GM12875 (cell line): ENCODE data around the gene SNCAIP.

Experiments
- H3K4me3 ChIP-seq: one replicate; pipeline ENCODE4 v1.5.1; 2011; ENCODE audit warnings: low read depth, low read length, control low read depth
- TF ChIP-seq, protein P1 (sequence below): IDR thresholded peaks from 2 replicates; pipeline ENCODE4 v1.5.1; 2011; ENCODE audit warnings: low read depth, mild to moderate bottlenecking, control low read depth, inconsistent platforms, low read length, moderate library complexity, borderline replicate concordance; ENCODE audit not compliant: insufficient read depth

The SNCAIP gene

DNA sequence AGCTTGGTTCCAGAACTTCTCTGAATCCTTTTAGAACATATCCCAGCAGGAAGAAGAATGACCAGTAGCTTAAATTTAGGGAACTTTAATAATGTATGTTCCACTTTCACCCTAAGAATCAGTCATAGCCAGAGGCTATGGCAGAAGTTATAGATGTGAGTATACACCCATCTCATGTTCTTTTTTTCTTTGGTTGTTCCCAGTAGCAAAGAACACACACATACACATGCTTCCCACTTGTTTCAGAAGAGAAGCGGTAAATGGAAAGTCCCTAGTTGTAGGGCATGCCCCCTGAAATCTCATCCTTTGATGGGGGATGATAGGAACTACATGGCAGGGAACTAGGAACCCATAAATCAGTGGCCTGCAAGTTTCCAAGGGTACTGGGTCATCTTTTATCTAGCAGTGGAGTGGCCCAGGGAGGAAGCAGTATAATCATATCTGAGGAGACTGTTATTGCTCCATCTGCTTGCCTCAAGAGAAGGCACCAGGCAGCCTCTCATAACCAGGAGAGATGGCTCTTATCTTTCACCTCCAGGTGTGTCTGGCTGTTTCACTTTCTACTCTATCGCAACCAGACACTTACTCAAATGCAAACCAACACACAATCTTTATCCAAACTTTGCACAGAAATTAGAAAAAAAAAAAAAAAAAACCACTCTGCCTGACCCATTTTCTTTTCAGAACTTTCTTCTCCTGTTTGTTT, 109.5 kb downstream of the SNCAIP start:
- H3K4me3 ChIP-seq, result no peak overlapping the region
- TF ChIP-seq, protein P1, sequence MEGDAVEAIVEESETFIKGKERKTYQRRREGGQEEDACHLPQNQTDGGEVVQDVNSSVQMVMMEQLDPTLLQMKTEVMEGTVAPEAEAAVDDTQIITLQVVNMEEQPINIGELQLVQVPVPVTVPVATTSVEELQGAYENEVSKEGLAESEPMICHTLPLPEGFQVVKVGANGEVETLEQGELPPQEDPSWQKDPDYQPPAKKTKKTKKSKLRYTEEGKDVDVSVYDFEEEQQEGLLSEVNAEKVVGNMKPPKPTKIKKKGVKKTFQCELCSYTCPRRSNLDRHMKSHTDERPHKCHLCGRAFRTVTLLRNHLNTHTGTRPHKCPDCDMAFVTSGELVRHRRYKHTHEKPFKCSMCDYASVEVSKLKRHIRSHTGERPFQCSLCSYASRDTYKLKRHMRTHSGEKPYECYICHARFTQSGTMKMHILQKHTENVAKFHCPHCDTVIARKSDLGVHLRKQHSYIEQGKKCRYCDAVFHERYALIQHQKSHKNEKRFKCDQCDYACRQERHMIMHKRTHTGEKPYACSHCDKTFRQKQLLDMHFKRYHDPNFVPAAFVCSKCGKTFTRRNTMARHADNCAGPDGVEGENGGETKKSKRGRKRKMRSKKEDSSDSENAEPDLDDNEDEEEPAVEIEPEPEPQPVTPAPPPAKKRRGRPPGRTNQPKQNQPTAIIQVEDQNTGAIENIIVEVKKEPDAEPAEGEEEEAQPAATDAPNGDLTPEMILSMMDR, result no peak

GRCh38 chr5:122423221-122423620, 111.2 kb downstream of the SNCAIP start:
- no peak overlapping the region for H3K4me3 ChIP-seq
- TF ChIP-seq, protein P1, result no peak

- TF ChIP-seq, protein P1, result no peak
- H3K4me3 ChIP-seq, result no peak overlapping the region
Observed at GRCh38 chr5:122424132-122424531, 112.1 kb downstream of the SNCAIP start.

- TF ChIP-seq, protein P1, result no peak
- no peak overlapping the region for H3K4me3 ChIP-seq
Observed at GRCh38 chr5:122426301-122426700, 114.3 kb downstream of the SNCAIP start.

GRCh38 chr5:122427621-122428020, 115.6 kb downstream of the SNCAIP start:
- H3K4me3 ChIP-seq, result no peak overlapping the region
- TF ChIP-seq, protein P1, result no peak

GRCh38 chr5:122429545-122430318, 117.7 kb downstream of the SNCAIP start:
- H3K4me3 ChIP-seq, result no peak overlapping the region
- TF ChIP-seq, protein P1, result no peak

GRCh38 chr5:122430319-122430586, 118.2 kb downstream of the SNCAIP start:
- H3K4me3 ChIP-seq, result no peak overlapping the region
- TF ChIP-seq, protein P1, result no peak
